GM12878 (cell line): Measurements from ENCODE around the gene BMPR2. TPM values are rescaled to one million over a fixed set of nuclear protein-coding genes. Genes with fewer than 3 reads are reported as not detected.

ENCODE experiments used
- ATAC-seq: fragments of 200-7000 bp; cut with Tn5 transposase; 3 replicates; pipeline ENCODE4 v1.9.1; 2020; ENCODE audit warnings: mild to moderate bottlenecking, moderate library complexity
- BruUV-seq: library from RNA; stranded (reverse); fragments of 400-500 nt; replicated peaks from 2 replicates; lab custom pipeline; 2021; lab: Mats Ljungman, UMichigan
- CTCF ChIA-PET: fragments of 300-600 bp; sonication (Branson Sonifier 250); formaldehyde crosslinking; extraction: SDS; loops from one replicate; lab custom pipeline; 2021; ENCODE audit warnings: inconsistent platforms; lab: Yijun Ruan, JAX
- POLR2A ChIA-PET: fragments of 350-600 bp; formaldehyde crosslinking; extraction: SDS; loops from one replicate; lab custom pipeline; 2021; ENCODE audit warnings: inconsistent platforms; lab: Charles Lee
- RAD21 ChIA-PET: fragments of 300-600 bp; sonication (Branson Sonifier 250); formaldehyde crosslinking; loops from one replicate; lab custom pipeline; 2023; ENCODE audit warnings: antibody characterized with exemption; ENCODE audit not compliant: unreplicated experiment; lab: Charles Lee
- SMC1A ChIA-PET: fragments of 300-600 bp; sonication (Branson Sonifier 250); formaldehyde crosslinking; loops from one replicate; lab custom pipeline; 2023; ENCODE audit not compliant: unreplicated experiment, uncharacterized antibody; lab: Charles Lee
- DNase-seq: peaks from one replicate; pipeline ENCODE4 v3.0.0-alpha.2; 2011; ENCODE audit warnings: low read depth, low spot score
- FAIRE-seq: peaks from 3 replicates; lab custom pipeline; 2011; peaks lifted over from hg19 to GRCh38; lab: Jason Lieb, UNC
- H2AFZ ChIP-seq: 2 replicates; pipeline ENCODE4 v1.6.0; 2011; ENCODE audit warnings: low read depth, low read length, control low read depth; ENCODE audit not compliant: control insufficient read depth
- H3K27ac ChIP-seq: 2 replicates; pipeline ENCODE4 v1.5.1; 2011; ENCODE audit warnings: control low read depth; ENCODE audit not compliant: control insufficient read depth, insufficient read depth
- H3K27me3 ChIP-seq, 2 experiments: replicated peaks in 1 of 2; 2 replicates each; pipeline versions ENCODE4 v1.6.0 to v1.6.1; 2011; ENCODE audit warnings: low read length in 1 of 2; ENCODE audit not compliant: control insufficient read depth in 2 of 2, insufficient read depth in 2 of 2
- H3K36me3 ChIP-seq, 2 experiments: 2 replicates each; pipeline ENCODE4 v1.5.1; 2011; ENCODE audit warnings: low read length in 1 of 2; ENCODE audit not compliant: control insufficient read depth in 2 of 2, insufficient read depth in 2 of 2
- H3K4me1 ChIP-seq: 2 replicates; pipeline ENCODE4 v1.6.1; 2011; ENCODE audit warnings: mild to moderate bottlenecking, low read length, moderate library complexity, mixed read lengths; ENCODE audit not compliant: control insufficient read depth, insufficient read depth
- H3K4me2 ChIP-seq: 2 replicates; pipeline ENCODE4 v1.6.0; 2011; ENCODE audit warnings: control low read depth; ENCODE audit not compliant: control insufficient read depth, insufficient read depth
- H3K4me3 ChIP-seq: fragments of 200-600 bp; sonication (generic); 2 replicates; pipeline ENCODE4 v1.5.1; 2016
- H3K79me2 ChIP-seq: 2 replicates; pipeline ENCODE4 v1.6.0; 2011; ENCODE audit warnings: low read length; ENCODE audit not compliant: control insufficient read depth, insufficient read depth
- H3K9ac ChIP-seq: 2 replicates; pipeline ENCODE4 v1.8.0; 2011; ENCODE audit warnings: low read length, control low read depth, mixed read lengths; ENCODE audit not compliant: control insufficient read depth, insufficient read depth
- H3K9me3 ChIP-seq: replicated peaks from 3 replicates; pipeline ENCODE4 v1.5.1; 2011; ENCODE audit warnings: mild to moderate bottlenecking, low read length; ENCODE audit not compliant: control insufficient read depth, insufficient read depth
- H4K20me1 ChIP-seq: 2 replicates; pipeline ENCODE4 v1.6.0; 2011; ENCODE audit not compliant: control insufficient read depth, insufficient read depth
- ASH2L ChIP-seq: fragments of 300-600, 200-600 bp; sonication (generic); IDR thresholded peaks from 2 replicates; pipeline ENCODE4 v1.6.1; 2017; ENCODE audit warnings: low read depth, mild to moderate bottlenecking, borderline replicate concordance
- CBX3 ChIP-seq: fragments of 200-600 bp; sonication (generic); IDR thresholded peaks from 2 replicates; pipeline ENCODE4 v1.6.1; 2016; ENCODE audit warnings: low read depth, borderline replicate concordance
- EP300 ChIP-seq, 2 experiments: fragments of 150-350 bp in 1 of 2; IDR thresholded peaks; 2 replicates each; pipeline ENCODE4 v1.6.1; 2011 to 2012; ENCODE audit warnings: low read depth in 2 of 2, low read length in 2 of 2, borderline replicate concordance in 1 of 2, improper control_type of control experiment in 1 of 2, inconsistent platforms in 1 of 2; ENCODE audit not compliant: control insufficient read depth in 1 of 2
- EZH2 ChIP-seq: IDR thresholded peaks from 2 replicates; pipeline ENCODE4 v1.6.1; 2012; ENCODE audit warnings: low read depth, mild to moderate bottlenecking, control low read depth, inconsistent platforms, low read length, borderline replicate concordance; ENCODE audit not compliant: control insufficient read depth
- FOXK2 ChIP-seq: fragments of 450-650 bp; IDR thresholded peaks from 2 replicates; pipeline ENCODE4 v1.6.1; 2017; ENCODE audit warnings: mild to moderate bottlenecking, moderate library complexity
- FOXM1 ChIP-seq: IDR thresholded peaks from 2 replicates; pipeline ENCODE4 v1.6.1; 2012; ENCODE audit warnings: low read depth, mild to moderate bottlenecking, inconsistent platforms, low read length, moderate library complexity
- JUND ChIP-seq: IDR thresholded peaks from 2 replicates; pipeline ENCODE4 v1.6.1; 2012; ENCODE audit warnings: low read depth, mild to moderate bottlenecking, low read length, improper control_type of control experiment, moderate library complexity
- KAT2A ChIP-seq: conservative IDR thresholded peaks from 2 replicates; pipeline ENCODE4 v1.6.1; 2011; ENCODE audit warnings: low read depth, low read length; ENCODE audit not compliant: control insufficient read depth
- LARP7 ChIP-seq: fragments of 450-650 bp; IDR thresholded peaks from 2 replicates; pipeline ENCODE4 v1.6.1; 2017; ENCODE audit warnings: mild to moderate bottlenecking
- MXI1 ChIP-seq: fragments of 150-350 bp; IDR thresholded peaks from 2 replicates; pipeline ENCODE4 v1.6.1; 2011; ENCODE audit warnings: low read depth, mild to moderate bottlenecking, inconsistent platforms, low read length, improper control_type of control experiment
- MYB ChIP-seq: fragments of 150-350 bp; IDR thresholded peaks from 2 replicates; pipeline ENCODE4 v1.6.1; 2014; ENCODE audit warnings: mild to moderate bottlenecking, low read depth, low read length, borderline replicate concordance
- NR2F1 ChIP-seq: fragments of 450-650 bp; conservative IDR thresholded peaks from 2 replicates; pipeline ENCODE4 v1.6.1; 2017; ENCODE audit warnings: mild to moderate bottlenecking
- PML ChIP-seq: IDR thresholded peaks from 2 replicates; pipeline ENCODE4 v1.6.1; 2012; ENCODE audit warnings: low read length, inconsistent platforms
- RB1 ChIP-seq: fragments of 450-650 bp; formaldehyde crosslinking; IDR thresholded peaks from 2 replicates; pipeline ENCODE4 v1.6.1; 2017; ENCODE audit warnings: mild to moderate bottlenecking, borderline replicate concordance
- RFX5 ChIP-seq: IDR thresholded peaks from 2 replicates; pipeline ENCODE4 v1.6.1; 2011; ENCODE audit warnings: low read depth, low read length, improper control_type of control experiment
- SMARCA5 ChIP-seq: fragments of 450-650 bp; IDR thresholded peaks from 2 replicates; pipeline ENCODE4 v1.6.1; 2017; ENCODE audit warnings: mild to moderate bottlenecking
- in situ Hi-C: fragments of 300-500 bp; cut with MboI; formaldehyde crosslinking; loops from 9 replicates; pipeline ENCODE4 v1.14.3; 2018; ENCODE audit warnings: mixed read lengths
- intact Hi-C: fragments of 100-400 bp; cut with micrococcal nuclease; formaldehyde crosslinking; loops from one replicate; pipeline ENCODE4 v1.14.2; 2022; ENCODE audit not compliant: unreplicated experiment
- polyA plus RNA-seq, 11 experiments: library from polyadenylated mRNA; depleted of rRNA in 4 of 11; unstranded in 6 of 11; stranded (reverse) in 5 of 11; fragments of >200 nt; fragmentation: Nextera tagmentation in 4 of 11; fragmentation: Illumina TruSeq in 1 of 11; extraction: Ambion mirVana in 4 of 11; extraction: Trizol in 1 of 11; gene quantifications; 1 replicate in 1 of 11; 2 replicates in 10 of 11; pipeline versions ENCODE4 v1.2.1 to v1.2.3, GENCODE V29; 2011 to 2016; ENCODE audit warnings: inconsistent platforms in 2 of 11, missing spikeins in 2 of 11, low read depth in 1 of 11
- total RNA-seq, 4 experiments: library from RNA; depleted of rRNA in 3 of 4; stranded (reverse); fragments of >200 nt in 3 of 4; fragmentation: Illumina TruSeq in 1 of 4; extraction: Trizol in 1 of 4; gene quantifications; 2 replicates each; pipeline versions ENCODE4 v1.2.1 to v1.2.3, GENCODE V29; 2013 to 2021
- TF ChIP-seq, protein P1 (sequence below): fragments of 450-650 bp; IDR thresholded peaks from 2 replicates; pipeline ENCODE4 v1.6.1; 2016; ENCODE audit warnings: mild to moderate bottlenecking
- TF ChIP-seq, protein P2 (sequence below): IDR thresholded peaks from 2 replicates; pipeline ENCODE4 v1.6.1; 2011; ENCODE audit warnings: mild to moderate bottlenecking, low read depth, low read length, moderate library complexity; ENCODE audit not compliant: insufficient replicate concordance
- TF ChIP-seq, protein P3 (sequence below): fragments of 450-650 bp; IDR thresholded peaks from 2 replicates; pipeline ENCODE4 v1.6.1; 2016; ENCODE audit warnings: mild to moderate bottlenecking, moderate library complexity, borderline replicate concordance

BMPR2 gene
- total and polyA plus RNA-seq, 10 of the 15 experiments (the other 5 are each of a cell fraction or from before 2014, with no cell fraction given), result 2.4 to 33.0 (median 7.1) TPM

DNA sequence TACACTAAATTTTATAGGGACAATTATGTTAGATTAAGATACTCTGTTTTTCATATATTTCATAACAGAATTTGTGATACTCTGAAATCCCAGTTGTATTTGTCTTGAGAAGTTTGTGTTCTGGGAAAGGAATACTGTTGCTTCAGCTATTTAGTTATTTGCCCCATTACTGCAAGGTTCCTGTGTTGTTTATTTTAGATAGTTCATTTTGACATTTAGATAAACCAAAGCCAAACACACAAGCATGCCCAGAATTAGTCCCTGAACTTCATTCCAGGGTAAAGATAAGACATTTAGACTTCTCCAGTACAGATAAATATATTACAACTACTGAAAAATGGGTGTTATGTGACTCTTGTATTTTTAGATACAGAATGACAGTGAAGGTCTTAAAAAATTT lies 74.7 kb downstream of the BMPR2 start:
- Histone ChIP-seq H3K27me3 (no peaks in the 10 kb centered on the region), H2AFZ (no peak overlapping the region), H3K4me2 (no peak overlapping the region), H3K27ac (no peak overlapping the region), H3K9ac (no peak overlapping the region), H4K20me1 (no peaks in the 10 kb centered on the region), H3K4me1 (no peaks in the 10 kb centered on the region), H3K4me3 (no peak overlapping the region), H3K9me3 (no peaks in the 10 kb centered on the region), H3K36me3 (no peaks in the 10 kb centered on the region), H3K79me2 (no peaks in the 10 kb centered on the region)
- ATAC-seq (no peak), DNase-seq (no peak), FAIRE-seq (no peak)
- intact Hi-C loops (no loop called here), in situ Hi-C loops (no loop called here)
- POLR2A ChIA-PET, result no interaction called here
- CTCF ChIA-PET, result interaction anchor here (1.1 kb wide), 1 partner anchor 15 kb away, joined by 3 read pairs; no protein-coding TSS in a partner anchor
- SMC1A ChIA-PET, result no interaction called here
- TF ChIP-seq CBX3 (no peak), FOXK2 (no peak), PML (no peak), SMARCA5 (no peak), LARP7 (no peak), EZH2 (no peak), RFX5 (no peak), ASH2L (no peak), EP300 (IDR thresholded peaks at IDR 0.05; ENCODE audit: borderline replicate concordance in 1 of 2, control insufficient read depth in 1 of 2, low read depth in 2 of 2, low read length in 2 of 2) (no peak), KAT2A (no peak), NR2F1 (no peak), MXI1 (no peak), FOXM1 (no peak), JUND (no peak), RB1 (no peak), MYB (no peak)
- TF ChIP-seq, protein P1, sequence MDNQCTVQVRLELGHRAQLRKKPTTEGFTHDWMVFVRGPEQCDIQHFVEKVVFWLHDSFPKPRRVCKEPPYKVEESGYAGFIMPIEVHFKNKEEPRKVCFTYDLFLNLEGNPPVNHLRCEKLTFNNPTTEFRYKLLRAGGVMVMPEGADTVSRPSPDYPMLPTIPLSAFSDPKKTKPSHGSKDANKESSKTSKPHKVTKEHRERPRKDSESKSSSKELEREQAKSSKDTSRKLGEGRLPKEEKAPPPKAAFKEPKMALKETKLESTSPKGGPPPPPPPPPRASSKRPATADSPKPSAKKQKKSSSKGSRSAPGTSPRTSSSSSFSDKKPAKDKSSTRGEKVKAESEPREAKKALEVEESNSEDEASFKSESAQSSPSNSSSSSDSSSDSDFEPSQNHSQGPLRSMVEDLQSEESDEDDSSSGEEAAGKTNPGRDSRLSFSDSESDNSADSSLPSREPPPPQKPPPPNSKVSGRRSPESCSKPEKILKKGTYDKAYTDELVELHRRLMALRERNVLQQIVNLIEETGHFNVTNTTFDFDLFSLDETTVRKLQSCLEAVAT, result no peak
- TF ChIP-seq, protein P2, sequence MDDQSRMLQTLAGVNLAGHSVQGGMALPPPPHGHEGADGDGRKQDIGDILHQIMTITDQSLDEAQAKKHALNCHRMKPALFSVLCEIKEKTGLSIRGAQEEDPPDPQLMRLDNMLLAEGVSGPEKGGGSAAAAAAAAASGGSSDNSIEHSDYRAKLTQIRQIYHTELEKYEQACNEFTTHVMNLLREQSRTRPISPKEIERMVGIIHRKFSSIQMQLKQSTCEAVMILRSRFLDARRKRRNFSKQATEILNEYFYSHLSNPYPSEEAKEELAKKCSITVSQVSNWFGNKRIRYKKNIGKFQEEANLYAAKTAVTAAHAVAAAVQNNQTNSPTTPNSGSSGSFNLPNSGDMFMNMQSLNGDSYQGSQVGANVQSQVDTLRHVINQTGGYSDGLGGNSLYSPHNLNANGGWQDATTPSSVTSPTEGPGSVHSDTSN, result no peak
- TF ChIP-seq, protein P3, sequence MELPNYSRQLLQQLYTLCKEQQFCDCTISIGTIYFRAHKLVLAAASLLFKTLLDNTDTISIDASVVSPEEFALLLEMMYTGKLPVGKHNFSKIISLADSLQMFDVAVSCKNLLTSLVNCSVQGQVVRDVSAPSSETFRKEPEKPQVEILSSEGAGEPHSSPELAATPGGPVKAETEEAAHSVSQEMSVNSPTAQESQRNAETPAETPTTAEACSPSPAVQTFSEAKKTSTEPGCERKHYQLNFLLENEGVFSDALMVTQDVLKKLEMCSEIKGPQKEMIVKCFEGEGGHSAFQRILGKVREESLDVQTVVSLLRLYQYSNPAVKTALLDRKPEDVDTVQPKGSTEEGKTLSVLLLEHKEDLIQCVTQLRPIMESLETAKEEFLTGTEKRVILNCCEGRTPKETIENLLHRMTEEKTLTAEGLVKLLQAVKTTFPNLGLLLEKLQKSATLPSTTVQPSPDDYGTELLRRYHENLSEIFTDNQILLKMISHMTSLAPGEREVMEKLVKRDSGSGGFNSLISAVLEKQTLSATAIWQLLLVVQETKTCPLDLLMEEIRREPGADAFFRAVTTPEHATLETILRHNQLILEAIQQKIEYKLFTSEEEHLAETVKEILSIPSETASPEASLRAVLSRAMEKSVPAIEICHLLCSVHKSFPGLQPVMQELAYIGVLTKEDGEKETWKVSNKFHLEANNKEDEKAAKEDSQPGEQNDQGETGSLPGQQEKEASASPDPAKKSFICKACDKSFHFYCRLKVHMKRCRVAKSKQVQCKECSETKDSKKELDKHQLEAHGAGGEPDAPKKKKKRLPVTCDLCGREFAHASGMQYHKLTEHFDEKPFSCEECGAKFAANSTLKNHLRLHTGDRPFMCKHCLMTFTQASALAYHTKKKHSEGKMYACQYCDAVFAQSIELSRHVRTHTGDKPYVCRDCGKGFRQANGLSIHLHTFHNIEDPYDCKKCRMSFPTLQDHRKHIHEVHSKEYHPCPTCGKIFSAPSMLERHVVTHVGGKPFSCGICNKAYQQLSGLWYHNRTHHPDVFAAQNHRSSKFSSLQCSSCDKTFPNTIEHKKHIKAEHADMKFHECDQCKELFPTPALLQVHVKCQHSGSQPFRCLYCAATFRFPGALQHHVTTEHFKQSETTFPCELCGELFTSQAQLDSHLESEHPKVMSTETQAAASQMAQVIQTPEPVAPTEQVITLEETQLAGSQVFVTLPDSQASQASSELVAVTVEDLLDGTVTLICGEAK, result no peak
- RAD21 ChIA-PET, result no interaction called here
- BruUV-seq, result no TSS peak
